HUES48 (cell line): ENCODE data around the gene CHD5.

ENCODE experiments used
- H3K27ac ChIP-seq: one replicate; pipeline ENCODE4 v1.7.0; 2013; ENCODE audit warnings: low read depth, low read length, inconsistent platforms
- H3K27me3 ChIP-seq: 2 replicates; pipeline ENCODE4 v1.6.1; 2013; ENCODE audit warnings: mild to moderate bottlenecking, low read length; ENCODE audit not compliant: control insufficient read depth, insufficient read depth
- H3K36me3 ChIP-seq: 2 replicates; pipeline ENCODE4 v1.6.1; 2013; ENCODE audit warnings: low read length; ENCODE audit not compliant: control insufficient read depth, insufficient read depth
- H3K4me1 ChIP-seq: 2 replicates; pipeline ENCODE4 v1.6.1; 2013; ENCODE audit warnings: mild to moderate bottlenecking, low read length; ENCODE audit not compliant: control insufficient read depth, insufficient read depth
- H3K4me3 ChIP-seq: 2 replicates; pipeline ENCODE4 v1.5.1; 2013; ENCODE audit warnings: mild to moderate bottlenecking, low read depth, low read length
- H3K9ac ChIP-seq: 2 replicates; pipeline ENCODE4 v1.6.1; 2013; ENCODE audit warnings: mild to moderate bottlenecking, low read depth, low read length, moderate library complexity
- H3K9me3 ChIP-seq: 2 replicates; pipeline ENCODE4 v1.6.1; 2013; ENCODE audit warnings: low read length; ENCODE audit not compliant: control insufficient read depth, insufficient read depth

Gene CHD5

DNA sequence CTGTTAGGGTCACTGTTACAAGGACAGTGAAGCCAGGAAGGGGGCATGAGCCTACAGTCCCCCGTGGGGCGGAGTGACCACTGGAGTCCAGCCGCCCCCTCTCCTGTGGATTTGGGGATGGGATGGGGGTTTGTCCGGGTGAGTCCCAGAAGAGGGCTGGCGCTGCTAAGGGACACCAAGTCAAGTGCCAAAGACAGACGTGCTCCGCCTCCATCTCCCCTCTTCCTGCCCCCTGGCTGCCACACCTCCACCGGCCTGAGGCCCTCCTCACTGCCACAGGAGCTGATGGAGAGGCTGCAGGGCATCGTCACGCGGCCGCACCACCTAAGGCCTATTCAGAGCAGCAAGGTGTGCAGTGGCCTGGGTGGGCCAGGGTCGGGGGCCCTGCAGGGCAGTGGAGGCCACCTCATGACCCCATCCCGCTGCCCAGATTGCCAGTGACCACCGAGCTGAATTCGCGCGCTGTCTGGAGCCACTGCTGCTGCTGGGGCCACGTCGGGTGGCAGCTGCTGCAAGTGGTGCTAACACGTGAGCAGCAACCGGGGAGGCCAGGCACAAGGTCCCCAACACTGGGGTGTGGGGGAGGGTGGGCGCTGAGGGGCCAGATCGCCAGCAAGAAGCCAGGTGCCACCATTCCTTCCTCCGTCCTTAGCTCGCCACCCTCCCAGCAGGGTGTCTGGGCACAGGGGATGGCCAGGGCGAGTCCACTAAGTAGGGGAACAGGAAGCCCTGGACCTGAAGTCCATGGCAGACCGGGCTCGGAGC lies 30.7 kb upstream of the CHD5 start:
- Histone ChIP-seq H3K4me3 (no peak overlapping the region), H3K4me1 (peaks cover 9% of the 10 kb centered on the region), H3K9me3 (no peaks in the 10 kb centered on the region), H3K27ac (no peak overlapping the region), H3K9ac (no peak overlapping the region), H3K36me3 (no peaks in the 10 kb centered on the region), H3K27me3 (peaks cover 39% of the 10 kb centered on the region)

DNA sequence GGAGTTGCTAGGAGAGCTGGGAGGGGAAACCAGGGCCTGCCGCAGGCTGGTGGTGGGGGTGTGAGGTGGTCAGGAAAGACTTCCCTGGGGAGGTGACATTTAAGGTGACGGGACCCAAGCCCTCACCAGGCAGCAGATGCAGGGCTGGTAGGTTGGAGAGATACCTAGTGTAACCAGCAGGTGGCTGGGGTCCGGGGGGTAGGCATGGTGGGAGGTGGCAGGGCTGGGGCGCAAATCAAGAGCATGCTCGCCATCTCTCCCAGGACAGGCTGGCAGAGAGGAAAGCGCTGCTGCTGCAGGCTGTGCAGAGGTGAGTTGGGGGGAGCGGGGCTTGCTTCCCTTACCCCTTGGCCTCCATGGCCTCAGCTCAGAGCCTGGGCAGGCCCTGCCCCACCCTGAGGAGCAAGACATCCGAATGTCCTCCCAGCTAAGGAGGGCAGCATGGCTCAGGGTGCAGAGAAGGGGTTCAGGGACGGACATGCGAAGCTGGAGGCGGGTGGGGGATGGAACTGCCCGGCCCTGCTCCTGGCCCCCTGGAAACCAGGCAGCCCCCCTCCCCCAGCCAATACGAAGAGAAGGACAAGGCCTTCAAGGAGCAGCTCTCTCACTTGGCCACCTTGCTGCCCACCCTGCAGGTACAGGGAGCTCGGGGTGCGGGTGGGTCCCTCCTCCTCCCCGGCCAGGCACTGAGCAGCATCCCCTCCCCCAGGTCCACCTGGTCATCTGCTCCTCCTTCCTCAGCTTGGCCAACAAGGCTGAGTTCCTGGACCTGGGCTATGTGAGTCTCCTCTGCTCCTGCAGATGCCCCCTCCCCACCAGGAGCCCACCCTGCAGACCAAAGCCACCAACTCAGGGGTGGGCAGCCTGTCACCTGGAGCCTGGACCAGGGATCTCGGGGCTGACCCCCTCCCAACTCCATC lies 29.8 kb upstream of the CHD5 start:
- peaks cover 11% of the 10 kb centered on the region for H3K4me1 ChIP-seq
- H3K9me3 ChIP-seq, result no peaks in the 10 kb centered on the region
- H3K9ac ChIP-seq, result no peak overlapping the region
- H3K36me3 ChIP-seq, result no peaks in the 10 kb centered on the region
- peaks cover 42% of the 10 kb centered on the region for H3K27me3 ChIP-seq
- no peak overlapping the region for H3K27ac ChIP-seq
- peak overlapping the region; percentile 61 for H3K4me3 ChIP-seq

DNA sequence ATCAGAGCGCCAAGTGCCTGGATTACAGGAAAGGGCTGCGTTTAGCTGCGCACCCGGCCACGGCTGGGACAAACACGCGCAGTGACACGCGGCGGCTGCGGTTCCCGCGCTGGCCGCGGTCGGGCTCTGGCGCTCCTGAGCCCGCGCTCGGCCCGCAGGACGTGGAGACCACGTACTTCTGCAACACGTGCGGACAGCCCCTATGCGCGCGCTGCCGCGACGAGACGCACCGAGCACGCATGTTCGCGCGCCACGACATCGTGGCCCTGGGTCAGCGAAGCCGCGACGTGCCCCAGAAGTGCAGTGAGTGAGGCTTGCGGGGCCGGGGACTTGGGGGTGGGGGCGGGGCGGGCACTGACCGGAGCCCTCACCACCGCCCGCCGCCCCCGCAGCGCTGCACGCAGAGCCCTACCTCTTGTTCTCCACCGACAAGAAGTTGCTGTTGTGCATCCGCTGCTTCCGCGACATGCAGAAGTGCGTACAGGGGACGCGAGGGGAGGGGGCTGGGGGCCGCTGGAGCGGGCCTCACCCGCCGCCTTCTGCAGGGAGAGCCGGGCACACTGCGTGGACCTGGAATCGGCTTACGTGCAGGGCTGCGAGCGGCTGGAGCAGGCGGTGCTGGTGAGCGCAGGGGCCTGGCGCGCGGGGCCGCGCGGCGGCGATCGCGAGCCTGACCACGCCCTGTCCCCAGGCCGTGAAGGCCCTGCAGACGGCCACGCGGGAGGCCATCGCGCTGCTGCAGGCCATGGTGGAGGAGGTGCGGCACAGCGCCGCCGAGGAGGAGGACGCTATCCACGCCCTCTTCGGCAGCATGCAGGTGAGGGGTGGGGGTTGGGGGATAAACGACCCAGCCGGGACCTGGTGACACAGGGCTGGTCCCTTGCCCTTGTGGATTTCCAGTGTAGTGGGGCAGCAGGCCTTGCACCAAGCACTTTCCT lies 28.9 kb upstream of the CHD5 start:
- Histone ChIP-seq H3K27ac (no peak overlapping the region), H3K4me3 (peak overlapping the region; percentile 61), H3K9ac (no peak overlapping the region), H3K9me3 (no peaks in the 10 kb centered on the region), H3K4me1 (peaks cover 15% of the 10 kb centered on the region), H3K27me3 (peaks cover 42% of the 10 kb centered on the region), H3K36me3 (no peaks in the 10 kb centered on the region)

DNA sequence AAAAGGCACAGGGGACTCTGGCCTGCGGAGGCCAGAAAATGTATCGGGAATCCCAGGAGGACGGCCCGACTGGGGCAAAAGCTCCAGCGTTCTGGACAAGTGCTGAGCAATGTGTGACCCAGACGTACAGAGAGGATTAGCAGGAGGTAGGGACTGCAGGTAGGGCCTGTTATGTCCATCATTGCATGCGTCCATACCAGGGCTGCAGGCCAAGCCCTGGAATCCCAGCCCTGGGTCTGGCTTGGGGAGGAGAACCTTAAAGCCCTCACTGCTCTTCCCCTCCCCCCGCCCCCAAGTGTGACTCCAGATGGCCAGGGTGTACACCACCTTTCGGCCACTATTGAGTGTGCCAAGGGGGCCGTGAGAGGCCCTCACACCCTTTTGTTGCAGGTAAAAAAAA lies 27.8 kb upstream of the CHD5 start:
- Histone ChIP-seq H3K4me1 (peaks cover 15% of the 10 kb centered on the region), H3K4me3 (no peak overlapping the region), H3K36me3 (no peaks in the 10 kb centered on the region), H3K9me3 (no peaks in the 10 kb centered on the region), H3K27ac (no peak overlapping the region), H3K9ac (no peak overlapping the region), H3K27me3 (peaks cover 42% of the 10 kb centered on the region)

DNA sequence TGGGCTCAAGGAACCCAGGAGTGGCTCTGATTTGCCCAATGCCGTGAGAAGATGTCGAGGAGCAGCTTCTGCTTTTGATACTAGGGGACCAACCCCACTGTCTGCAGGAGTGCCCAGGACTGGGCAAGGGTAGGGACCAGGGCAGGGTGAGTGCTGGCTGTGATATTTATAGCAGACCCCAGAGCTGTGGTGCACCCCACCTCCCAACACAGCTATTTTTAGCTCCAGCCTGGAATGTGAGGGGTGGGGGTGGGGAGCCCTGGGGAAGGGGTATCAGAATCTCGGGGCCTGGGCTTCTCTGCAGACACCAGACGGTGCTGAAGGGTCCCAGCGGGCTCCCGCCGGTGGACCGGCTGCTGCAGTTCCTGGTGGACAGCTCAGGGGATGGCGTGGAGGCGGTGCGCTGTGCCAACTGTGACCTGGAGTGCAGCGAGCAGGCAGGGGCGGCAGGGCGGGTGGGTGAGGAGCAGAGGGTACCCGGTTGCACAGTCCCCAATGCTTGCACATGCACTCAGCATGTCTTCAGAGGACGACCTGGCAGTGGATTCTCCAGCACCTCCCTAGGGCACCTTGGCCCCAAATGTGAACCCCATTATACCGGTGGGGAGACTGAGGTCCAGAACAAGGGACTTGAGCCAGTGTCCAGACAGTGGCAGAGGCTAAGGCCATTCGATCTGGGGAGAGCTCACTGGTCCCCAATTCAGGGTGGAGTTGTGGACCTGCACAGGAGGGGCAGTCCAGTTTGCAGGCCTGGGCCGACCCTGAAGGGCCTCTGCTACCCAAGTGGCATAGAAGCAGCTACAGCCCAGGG lies 27.2 kb upstream of the CHD5 start:
- H3K9me3 ChIP-seq, result no peaks in the 10 kb centered on the region
- peaks cover 15% of the 10 kb centered on the region for H3K4me1 ChIP-seq
- no peak overlapping the region for H3K4me3 ChIP-seq
- H3K27ac ChIP-seq, result no peak overlapping the region
- H3K36me3 ChIP-seq, result no peaks in the 10 kb centered on the region
- peaks cover 42% of the 10 kb centered on the region for H3K27me3 ChIP-seq
- H3K9ac ChIP-seq, result no peak overlapping the region

DNA sequence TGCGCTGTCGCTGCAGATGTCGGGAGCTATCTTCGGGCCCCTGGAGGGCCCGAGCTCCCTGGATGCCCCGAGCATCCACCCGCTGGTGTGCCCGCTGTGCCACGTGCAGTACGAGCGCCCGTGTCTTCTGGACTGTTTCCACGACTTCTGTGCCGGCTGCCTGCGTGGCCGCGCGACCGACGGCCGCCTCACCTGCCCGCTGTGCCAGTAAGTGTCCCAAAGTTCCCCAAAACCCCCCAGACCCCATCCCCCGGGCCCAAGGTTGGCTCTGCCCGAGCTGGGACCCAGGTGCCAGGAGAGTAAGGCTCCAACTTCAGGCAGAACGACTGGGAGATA lies 26.4 kb upstream of the CHD5 start:
- no peak overlapping the region for H3K27ac ChIP-seq
- H3K36me3 ChIP-seq, result no peaks in the 10 kb centered on the region
- H3K4me3 ChIP-seq, result peak overlapping the region; percentile 69
- H3K9ac ChIP-seq, result no peak overlapping the region
- peaks cover 15% of the 10 kb centered on the region for H3K4me1 ChIP-seq
- no peaks in the 10 kb centered on the region for H3K9me3 ChIP-seq
- peaks cover 42% of the 10 kb centered on the region for H3K27me3 ChIP-seq

DNA sequence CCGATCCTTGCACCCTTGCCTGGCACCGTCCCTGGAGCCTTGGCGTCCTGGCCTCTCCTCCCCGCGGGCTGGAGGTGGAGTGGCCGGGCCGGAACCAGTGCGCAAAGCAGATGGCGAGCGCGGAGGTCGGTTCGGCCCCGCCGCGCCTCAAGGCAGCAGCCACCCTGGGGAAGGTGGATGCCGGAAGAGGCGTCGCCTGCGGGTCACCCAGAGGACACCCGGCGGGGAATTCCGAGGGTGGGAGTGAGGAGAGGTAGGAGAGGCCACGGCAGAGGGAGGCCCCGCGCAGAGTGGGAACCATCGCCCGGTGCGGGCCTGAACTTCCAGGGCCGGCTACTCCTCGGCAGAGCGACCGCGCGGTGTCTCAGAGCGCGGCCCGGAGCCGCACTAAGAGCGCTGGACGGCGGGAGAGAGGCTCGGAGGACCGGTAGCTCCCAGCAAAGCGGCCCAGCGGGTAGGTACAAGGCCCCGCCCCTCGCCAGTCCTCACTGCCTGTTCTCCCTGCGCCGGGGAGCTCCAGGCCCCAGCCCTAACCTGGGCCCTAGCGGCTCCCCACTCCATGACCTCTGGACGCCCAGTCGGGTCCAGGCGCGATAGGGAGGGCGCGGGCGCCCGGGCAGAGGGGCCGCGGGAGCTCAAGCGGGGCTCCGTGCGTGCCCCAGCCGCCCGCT lies 25.9 kb upstream of the CHD5 start, which contains the start of gene RNF207:
RNF207 (plus strand) TSS at position 271 of the 671 bp plus-strand sequence. CDS start 417 bp downstream, outside the sequence.
- Histone ChIP-seq H3K9ac (no peak within 1 kb of the TSS), H3K27ac (peak within 1 kb of the TSS; percentile 62), H3K4me3 (peak within 1 kb of the TSS; percentile 69), H3K4me1 (peaks cover 15% of the 10 kb centered on the region), H3K27me3 (peaks cover 42% of the 10 kb centered on the region), H3K36me3 (no peaks in the 10 kb centered on the region), H3K9me3 (no peaks in the 10 kb centered on the region)

DNA sequence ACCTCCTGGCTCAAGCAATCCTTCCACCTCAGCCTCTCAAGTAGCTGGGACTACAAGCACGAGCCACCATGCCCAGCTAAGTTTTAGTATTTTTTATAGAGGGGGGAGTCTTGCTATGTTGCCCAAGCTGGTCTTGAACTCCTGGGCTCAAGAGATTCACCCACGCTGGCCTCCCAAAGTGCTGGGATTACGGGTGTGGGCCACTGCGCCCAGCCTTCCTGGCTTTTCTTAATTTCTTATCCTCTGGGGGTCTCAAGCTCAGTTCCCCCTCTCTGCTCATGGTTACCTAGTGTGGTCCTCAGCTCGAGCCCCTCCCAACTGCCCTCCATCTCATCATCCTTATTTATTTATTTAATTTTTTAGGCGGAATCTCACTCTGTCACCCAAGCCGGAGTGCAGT lies 22.1 kb upstream of the CHD5 start:
- Histone ChIP-seq H3K9ac (no peak overlapping the region), H3K27ac (no peak overlapping the region), H3K9me3 (no peaks in the 10 kb centered on the region), H3K36me3 (peaks cover 9% of the 10 kb centered on the region), H3K27me3 (peaks cover 17% of the 10 kb centered on the region), H3K4me3 (no peak overlapping the region), H3K4me1 (peaks cover 24% of the 10 kb centered on the region)

DNA sequence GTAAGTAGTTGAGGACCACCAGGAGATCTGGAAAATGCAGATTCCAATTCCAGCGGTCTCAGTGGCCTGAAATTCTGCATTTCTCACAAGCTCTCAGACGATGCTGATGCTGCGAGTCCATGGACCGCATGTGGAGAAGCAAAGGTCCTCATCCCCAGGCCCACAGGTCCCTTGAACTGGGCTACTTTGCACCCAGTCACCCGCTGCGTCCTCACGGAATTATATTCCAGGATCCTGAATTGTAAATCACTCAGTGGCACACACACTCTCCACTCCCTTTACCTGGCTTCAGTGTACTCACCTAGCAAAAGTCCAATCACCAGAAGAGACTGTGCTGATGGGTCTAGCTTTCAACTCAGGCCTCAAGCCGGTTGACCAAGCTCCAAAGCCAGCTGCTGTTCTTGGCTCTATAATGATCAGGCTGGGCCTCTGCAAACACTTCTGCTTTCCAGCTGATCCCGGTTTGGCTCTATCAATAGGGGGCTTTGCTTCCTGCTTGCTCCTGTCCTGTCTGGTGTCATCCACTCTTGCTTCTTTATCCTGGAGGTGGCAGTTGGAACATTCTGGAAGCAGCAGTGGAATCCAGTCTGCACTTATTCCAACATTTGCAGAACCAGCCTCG lies 20.2 kb upstream of the CHD5 start:
- H3K27me3 ChIP-seq, result no peaks in the 10 kb centered on the region
- H3K9ac ChIP-seq, result peak overlapping the region; percentile 97
- H3K4me1 ChIP-seq, result peaks cover 21% of the 10 kb centered on the region

More for the DNA sequence above, 20.2 kb upstream of the CHD5 start:
- H3K27ac ChIP-seq, result peak overlapping the region; percentile 91
- peak overlapping the region; percentile 89 for H3K4me3 ChIP-seq
- H3K36me3 ChIP-seq, result peaks cover 28% of the 10 kb centered on the region
- H3K9me3 ChIP-seq, result no peaks in the 10 kb centered on the region
